OCI-LY7 (cell line): ENCODE data around the gene NTRK3.

ENCODE experiments used
- EZH2phosphoT487 ChIP-seq: fragments of 200-600 bp; sonication (generic); IDR thresholded peaks from 2 replicates; pipeline ENCODE4 v1.6.1; 2018; ENCODE audit warnings: low read depth, borderline replicate concordance, mild to moderate bottlenecking, mixed run types, antibody characterized with exemption, low read length, moderate library complexity, mixed read lengths
- TF ChIP-seq, protein P1 (sequence below): fragments of 200-600 bp; sonication (generic); conservative IDR thresholded peaks from 2 replicates; pipeline ENCODE4 v1.5.1; 2014; ENCODE audit warnings: mild to moderate bottlenecking, antibody characterized with exemption, low read length, moderate library complexity, mixed read lengths

DNA sequence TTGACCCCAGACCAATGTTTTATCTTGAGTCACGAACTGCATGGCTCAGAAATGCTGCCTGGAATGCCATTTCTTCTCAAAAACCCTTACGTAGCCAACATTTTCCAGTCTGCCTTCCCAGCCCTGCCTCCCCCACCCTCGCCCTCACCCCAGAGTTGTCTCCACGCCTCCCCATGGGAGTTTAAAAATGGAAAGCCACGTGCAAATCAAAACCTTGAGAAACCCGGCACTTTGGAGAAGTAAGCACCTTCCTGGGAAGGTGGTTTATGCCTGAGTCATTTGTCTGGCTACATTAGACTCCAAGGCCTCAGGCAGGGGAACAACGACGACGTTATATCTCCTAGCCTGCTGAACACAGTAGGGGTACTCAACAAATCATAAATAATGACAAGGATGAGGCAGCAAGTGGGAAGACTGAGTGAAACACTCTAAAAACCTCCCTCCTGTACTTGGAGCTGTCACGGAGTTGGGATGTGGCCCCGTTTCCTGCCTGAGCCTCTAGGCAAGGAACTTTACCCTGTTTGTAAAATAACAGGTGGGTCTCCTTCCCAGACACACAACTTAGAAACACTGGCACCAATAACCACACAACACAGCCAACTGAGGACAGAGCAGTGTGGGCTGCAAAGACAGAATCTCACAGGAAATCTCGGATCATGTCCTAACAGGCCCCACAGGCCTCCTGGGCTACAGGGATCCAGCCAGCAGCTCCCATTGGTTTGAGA is 179.1 kb downstream of the NTRK3 start:
- TF ChIP-seq, protein P1, sequence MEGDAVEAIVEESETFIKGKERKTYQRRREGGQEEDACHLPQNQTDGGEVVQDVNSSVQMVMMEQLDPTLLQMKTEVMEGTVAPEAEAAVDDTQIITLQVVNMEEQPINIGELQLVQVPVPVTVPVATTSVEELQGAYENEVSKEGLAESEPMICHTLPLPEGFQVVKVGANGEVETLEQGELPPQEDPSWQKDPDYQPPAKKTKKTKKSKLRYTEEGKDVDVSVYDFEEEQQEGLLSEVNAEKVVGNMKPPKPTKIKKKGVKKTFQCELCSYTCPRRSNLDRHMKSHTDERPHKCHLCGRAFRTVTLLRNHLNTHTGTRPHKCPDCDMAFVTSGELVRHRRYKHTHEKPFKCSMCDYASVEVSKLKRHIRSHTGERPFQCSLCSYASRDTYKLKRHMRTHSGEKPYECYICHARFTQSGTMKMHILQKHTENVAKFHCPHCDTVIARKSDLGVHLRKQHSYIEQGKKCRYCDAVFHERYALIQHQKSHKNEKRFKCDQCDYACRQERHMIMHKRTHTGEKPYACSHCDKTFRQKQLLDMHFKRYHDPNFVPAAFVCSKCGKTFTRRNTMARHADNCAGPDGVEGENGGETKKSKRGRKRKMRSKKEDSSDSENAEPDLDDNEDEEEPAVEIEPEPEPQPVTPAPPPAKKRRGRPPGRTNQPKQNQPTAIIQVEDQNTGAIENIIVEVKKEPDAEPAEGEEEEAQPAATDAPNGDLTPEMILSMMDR: no peak
- TF ChIP-seq EZH2phosphoT487: no peak
